Retinal pigment epithelial cell (primary cell): ENCODE results near the gene SHH.

Source experiments
- DNase-seq: peaks from one replicate; pipeline ENCODE4 v3.0.0-alpha.2; 2010; ENCODE audit warnings: low read depth
- H3K4me3 ChIP-seq: 2 replicates; pipeline ENCODE4 v1.5.1; 2011; ENCODE audit warnings: mild to moderate bottlenecking, low read length, control low read depth, moderate library complexity
- CTCF ChIP-seq: conservative IDR thresholded peaks from 2 replicates; pipeline ENCODE4 v1.5.1; 2011; ENCODE audit warnings: low read depth, low read length, control low read depth, inconsistent platforms

Gene SHH

GRCh38 chr7:155789001-155789725 is 23.1 kb downstream of the SHH start:
- H3K4me3 ChIP-seq = no peak overlapping the region
- no peak for DNase-seq
- TF ChIP-seq CTCF = no peak

GRCh38 chr7:155788616-155789000 is 23.7 kb downstream of the SHH start:
- DNase-seq = no peak
- TF ChIP-seq CTCF = no peak

GRCh38 chr7:155787171-155787851 is 25.0 kb downstream of the SHH start:
- TF ChIP-seq CTCF = no peak
- peak overlapping the region; percentile 51 for H3K4me3 ChIP-seq
- no peak for DNase-seq

More at GRCh38 chr7:155788616-155789000, 23.7 kb downstream of the SHH start:
- no peak overlapping the region for H3K4me3 ChIP-seq

GRCh38 chr7:155786491-155786890 is 25.8 kb downstream of the SHH start:
- TF ChIP-seq CTCF = no peak
- H3K4me3 ChIP-seq = no peak overlapping the region
- no peak for DNase-seq

GRCh38 chr7:155785536-155785935 is 26.7 kb downstream of the SHH start:
- no peak for TF ChIP-seq CTCF
- no peak for DNase-seq
- H3K4me3 ChIP-seq = no peak overlapping the region

GRCh38 chr7:155782466-155782865 is 29.8 kb downstream of the SHH start:
- no peak overlapping the region for H3K4me3 ChIP-seq
- DNase-seq = no peak
- no peak for TF ChIP-seq CTCF

GRCh38 chr7:155781433-155781832 is 30.8 kb downstream of the SHH start:
- no peak for DNase-seq
- TF ChIP-seq CTCF = no peak
- H3K4me3 ChIP-seq = no peak overlapping the region
